ENCODE measurements around the gene PIEZO1. TPM values are rescaled to one million over a fixed set of nuclear protein-coding genes. Genes with fewer than 3 reads are reported as not detected.

The PIEZO1 gene
- total and polyA plus RNA-seq, 2 donors from 2014 or later, result 103 to 124 TPM

GRCh38 chr16:88748364-88748763, 36.7 kb downstream of the PIEZO1 start:
- Histone ChIP-seq H3K9ac (ENCODE audit: low read length in 3 of 3) (no peak overlapping the region), H3K9me3 (ENCODE audit: control insufficient read depth in 2 of 3, insufficient read depth in 1 of 3, low read length in 3 of 3) (no peaks in the 10 kb centered on the region), H3K36me3 (ENCODE audit: control insufficient read depth in 2 of 3, insufficient read depth in 3 of 3, low read length in 3 of 3) (no peaks in the 10 kb centered on the region), H3K4me1 (ENCODE audit: control insufficient read depth in 2 of 3, insufficient read depth in 2 of 3, low read depth in 1 of 3, low read length in 3 of 3) (peaks cover 0 to 14% (median 6%) of the 10 kb centered on the region in 3 donors), H3K27ac (ENCODE audit: low read depth in 2 of 2, low read length in 2 of 2) (no peak overlapping the region), H3K4me3 (ENCODE audit: low read length in 3 of 3) (no peak overlapping the region), H3K27me3 (ENCODE audit: control insufficient read depth, insufficient read depth, low read length) (no peaks in the 10 kb centered on the region)
- intact Hi-C loops (cut with DNase I), result no loop called here
- TF ChIP-seq CTCF (IDR thresholded peaks at IDR 0.05; ENCODE audit: borderline replicate concordance, extremely low read depth, insufficient read depth), result no peak
- FAIRE-seq, result no peak
- DNase-seq, result no peak

GRCh38 chr16:88747588-88748301, 37.3 kb downstream of the PIEZO1 start:
- no peak for FAIRE-seq
- no peak overlapping the region for H3K4me3 ChIP-seq (ENCODE audit: low read length in 3 of 3)
- peaks cover 0 to 14% (median 6%) of the 10 kb centered on the region in 3 donors for H3K4me1 ChIP-seq (ENCODE audit: control insufficient read depth in 2 of 3, insufficient read depth in 2 of 3, low read depth in 1 of 3, low read length in 3 of 3)

GRCh38 chr16:88746506-88746905, 38.5 kb downstream of the PIEZO1 start:
- Histone ChIP-seq H3K27me3 (ENCODE audit: control insufficient read depth, insufficient read depth, low read length) (no peaks in the 10 kb centered on the region), H3K27ac (ENCODE audit: low read depth in 2 of 2, low read length in 2 of 2) (no peak overlapping the region), H3K36me3 (ENCODE audit: control insufficient read depth in 2 of 3, insufficient read depth in 3 of 3, low read length in 3 of 3) (no peaks in the 10 kb centered on the region), H3K9ac (ENCODE audit: low read length in 3 of 3) (no peak overlapping the region), H3K4me3 (ENCODE audit: low read length in 3 of 3) (no peak overlapping the region), H3K9me3 (ENCODE audit: control insufficient read depth in 2 of 3, insufficient read depth in 1 of 3, low read length in 3 of 3) (no peaks in the 10 kb centered on the region), H3K4me1 (ENCODE audit: control insufficient read depth in 2 of 3, insufficient read depth in 2 of 3, low read depth in 1 of 3, low read length in 3 of 3) (peaks cover 0 to 14% (median 6%) of the 10 kb centered on the region in 3 donors)
- intact Hi-C loops (cut with DNase I), result no loop called here
- FAIRE-seq (no peak), DNase-seq (no peak)
- no peak for TF ChIP-seq CTCF (IDR thresholded peaks at IDR 0.05; ENCODE audit: borderline replicate concordance, extremely low read depth, insufficient read depth)

More at GRCh38 chr16:88747588-88748301, 37.3 kb downstream of the PIEZO1 start:
- Histone ChIP-seq H3K27ac (ENCODE audit: low read depth in 2 of 2, low read length in 2 of 2) (no peak overlapping the region), H3K9ac (ENCODE audit: low read length in 3 of 3) (no peak overlapping the region), H3K27me3 (ENCODE audit: control insufficient read depth, insufficient read depth, low read length) (no peaks in the 10 kb centered on the region), H3K36me3 (ENCODE audit: control insufficient read depth in 2 of 3, insufficient read depth in 3 of 3, low read length in 3 of 3) (no peaks in the 10 kb centered on the region), H3K9me3 (ENCODE audit: control insufficient read depth in 2 of 3, insufficient read depth in 1 of 3, low read length in 3 of 3) (no peaks in the 10 kb centered on the region)
- intact Hi-C loops (cut with DNase I), result no loop called here
- DNase-seq, result no peak
- TF ChIP-seq CTCF (IDR thresholded peaks at IDR 0.05; ENCODE audit: borderline replicate concordance, extremely low read depth, insufficient read depth), result no peak

Data from kidney (tissue), 14 donors.